ENCODE data around the gene GFOD1. TPM values are rescaled to one million over a fixed set of nuclear protein-coding genes. Genes with fewer than 3 reads are reported as not detected.
A peak's percentile ranks its signal among the peaks of the same experiment; 100 is the strongest.
"Not testable (repeated sequence)": the region's sequence is repeated elsewhere in the genome, so short reads cannot be mapped to it uniquely, and the experiment has no call there.

GFOD1 gene
- total RNA-seq, 1 donor from 2014 or later, result 2.8 TPM

- peak; percentile 31 for DNase-seq (ENCODE audit: low read depth)
Observed at GRCh38 chr6:13407709-13408695, 79.4 kb downstream of the GFOD1 start.

- no peak for DNase-seq (ENCODE audit: low read depth)
Observed at GRCh38 chr6:13407368-13407708, 80.1 kb downstream of the GFOD1 start.

DNA sequence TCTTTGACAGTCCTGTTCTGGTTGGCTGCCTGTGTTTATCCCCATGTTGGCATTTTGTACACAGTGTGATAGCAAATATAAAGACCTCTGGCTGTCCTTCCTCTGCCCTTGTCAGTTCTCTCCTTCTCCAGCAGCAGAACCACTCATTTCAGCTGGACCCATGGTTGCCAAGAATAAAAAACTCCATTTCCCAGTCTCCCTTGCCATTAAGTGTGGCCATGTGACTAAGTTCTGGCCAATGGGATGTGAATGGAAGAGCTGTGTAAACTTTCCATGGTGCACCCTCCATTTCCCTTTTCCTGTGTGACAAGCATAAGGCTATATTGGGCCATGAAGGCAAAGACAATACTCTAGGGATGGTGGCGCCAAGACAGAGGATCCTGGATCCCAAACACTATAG, 80.6 kb downstream of the GFOD1 start:
- no peak for DNase-seq (ENCODE audit: low read depth)

- DNase-seq (ENCODE audit: low read depth), result no peak
Observed at GRCh38 chr6:13405961-13406477, 81.4 kb downstream of the GFOD1 start.

DNA sequence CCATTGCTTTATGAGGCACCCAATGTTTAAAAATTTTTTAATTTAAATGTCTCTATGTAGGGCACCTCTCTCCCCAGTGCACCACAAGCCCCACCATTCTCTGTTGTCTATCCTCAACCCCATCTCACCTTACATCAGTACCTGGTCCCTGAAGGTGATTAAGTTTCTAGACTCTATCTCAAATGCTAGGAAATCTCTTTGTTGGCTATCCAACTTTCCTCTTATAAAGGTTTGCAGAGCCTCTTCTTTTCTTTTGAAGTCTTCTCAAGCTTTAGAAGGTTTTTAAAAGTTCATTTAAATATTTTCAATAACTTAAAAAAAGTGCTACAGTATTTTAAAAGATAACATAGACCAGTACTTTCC, 82.5 kb downstream of the GFOD1 start:
- DNase-seq (ENCODE audit: low read depth), result no peak

- DNase-seq (ENCODE audit: low read depth), result peak; percentile 24
Observed at GRCh38 chr6:13404228-13404891, 83.0 kb downstream of the GFOD1 start.

DNA sequence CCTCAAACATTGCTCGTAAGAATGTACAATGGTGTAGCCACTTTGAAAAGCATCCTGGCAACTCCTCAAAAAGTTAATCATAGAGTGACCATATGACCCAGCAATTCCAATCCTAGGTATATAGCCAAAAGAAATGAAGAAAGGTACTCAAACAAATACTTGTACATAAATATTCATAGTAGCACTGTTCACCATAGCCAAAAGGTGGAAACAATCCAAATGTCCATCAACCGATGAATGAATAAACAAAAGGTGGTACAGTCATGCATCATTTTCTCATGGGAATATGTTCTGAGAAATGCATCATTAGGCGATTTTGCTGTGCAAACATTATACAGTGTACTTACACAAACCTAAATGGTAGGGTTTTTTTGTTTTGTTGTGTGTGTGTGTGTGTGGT, 84.7 kb downstream of the GFOD1 start:
- no peak for DNase-seq (ENCODE audit: low read depth)

DNA sequence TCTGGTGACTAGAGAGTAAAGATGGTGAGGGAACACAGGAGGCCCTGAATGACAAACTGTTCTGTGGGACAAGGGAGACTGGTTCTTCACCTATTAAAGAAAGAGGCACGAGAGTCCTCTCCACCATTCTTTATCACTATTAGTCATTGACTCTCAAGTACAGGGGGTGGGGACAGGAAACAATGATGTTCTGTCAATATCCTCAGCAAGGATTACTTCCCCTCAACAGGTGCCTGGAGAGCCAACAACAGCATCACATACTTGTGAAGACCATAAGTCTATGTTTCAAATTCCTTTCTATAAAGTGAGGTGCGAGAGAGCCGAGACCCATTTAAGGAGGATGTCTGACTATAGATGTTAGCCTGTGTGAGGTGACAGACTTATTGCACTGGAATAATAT, 86.6 kb downstream of the GFOD1 start:
- no peak for DNase-seq (ENCODE audit: low read depth)

GRCh38 chr6:13398421-13398994, 88.9 kb downstream of the GFOD1 start:
- DNase-seq (ENCODE audit: low read depth), result no peak

GRCh38 chr6:13398069-13398381, 89.4 kb downstream of the GFOD1 start:
- DNase-seq (ENCODE audit: low read depth), result no peak

DNA sequence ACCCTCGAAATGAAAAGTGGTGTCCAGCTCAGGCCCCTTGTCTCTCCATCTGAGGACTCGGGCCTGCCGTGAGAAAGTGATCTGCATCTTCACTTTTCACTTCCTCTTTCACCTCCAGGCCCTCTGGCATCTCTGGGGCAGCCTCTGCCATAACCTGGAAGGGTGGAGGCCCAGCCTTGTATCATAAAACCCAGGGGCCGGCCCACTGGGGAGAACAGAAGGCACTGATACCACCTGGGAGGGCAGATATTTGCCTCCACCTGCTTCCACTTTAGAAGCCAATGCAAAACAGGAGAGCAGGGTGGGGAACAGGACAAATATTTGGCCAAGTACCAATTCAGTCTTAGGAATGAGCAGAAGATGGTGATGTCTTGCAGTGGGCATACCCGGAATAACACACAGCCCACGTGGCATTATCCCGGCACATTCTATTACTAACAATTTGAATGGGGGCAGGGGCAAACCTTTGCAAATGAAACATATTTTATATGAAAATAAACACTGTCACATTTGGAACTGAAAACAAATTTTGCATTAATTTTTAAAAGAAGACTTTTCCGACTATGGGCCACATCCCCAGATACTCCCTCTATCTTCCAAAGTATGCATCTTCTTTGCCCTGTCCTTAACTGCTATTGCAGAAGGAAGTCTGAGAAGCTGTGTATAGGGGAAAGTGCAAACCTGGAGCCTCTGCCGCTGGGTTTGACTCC, 89.9 kb downstream of the GFOD1 start:
- peak; percentile 19 for DNase-seq (ENCODE audit: low read depth)

DNA sequence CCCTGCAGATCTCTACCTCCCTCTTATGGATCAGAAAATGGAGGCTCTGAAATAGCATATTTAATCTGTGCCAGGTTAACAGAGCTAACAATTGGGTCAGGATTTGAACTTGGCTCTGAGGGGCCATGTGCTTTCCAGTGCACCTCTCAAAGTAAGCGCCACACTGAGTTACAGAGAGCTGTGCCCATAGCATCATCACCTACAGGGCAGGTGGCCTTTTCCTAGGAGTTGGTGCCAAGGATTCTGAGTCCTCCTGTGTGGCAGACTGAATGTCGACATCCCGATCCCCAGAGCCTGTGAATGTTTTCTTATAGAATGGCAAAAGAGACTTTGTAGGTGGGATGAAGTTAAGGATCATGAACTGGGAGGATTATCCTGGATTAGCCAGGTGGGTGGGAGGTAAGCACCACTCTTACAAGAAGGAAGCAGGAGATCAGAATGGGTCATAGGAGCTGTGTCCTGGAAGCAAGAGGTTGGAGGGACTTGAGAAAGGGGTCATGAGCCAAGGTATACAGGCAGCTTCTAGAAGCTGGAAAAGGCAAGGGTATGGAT, 91.1 kb downstream of the GFOD1 start:
- no peak for DNase-seq (ENCODE audit: low read depth)

DNA sequence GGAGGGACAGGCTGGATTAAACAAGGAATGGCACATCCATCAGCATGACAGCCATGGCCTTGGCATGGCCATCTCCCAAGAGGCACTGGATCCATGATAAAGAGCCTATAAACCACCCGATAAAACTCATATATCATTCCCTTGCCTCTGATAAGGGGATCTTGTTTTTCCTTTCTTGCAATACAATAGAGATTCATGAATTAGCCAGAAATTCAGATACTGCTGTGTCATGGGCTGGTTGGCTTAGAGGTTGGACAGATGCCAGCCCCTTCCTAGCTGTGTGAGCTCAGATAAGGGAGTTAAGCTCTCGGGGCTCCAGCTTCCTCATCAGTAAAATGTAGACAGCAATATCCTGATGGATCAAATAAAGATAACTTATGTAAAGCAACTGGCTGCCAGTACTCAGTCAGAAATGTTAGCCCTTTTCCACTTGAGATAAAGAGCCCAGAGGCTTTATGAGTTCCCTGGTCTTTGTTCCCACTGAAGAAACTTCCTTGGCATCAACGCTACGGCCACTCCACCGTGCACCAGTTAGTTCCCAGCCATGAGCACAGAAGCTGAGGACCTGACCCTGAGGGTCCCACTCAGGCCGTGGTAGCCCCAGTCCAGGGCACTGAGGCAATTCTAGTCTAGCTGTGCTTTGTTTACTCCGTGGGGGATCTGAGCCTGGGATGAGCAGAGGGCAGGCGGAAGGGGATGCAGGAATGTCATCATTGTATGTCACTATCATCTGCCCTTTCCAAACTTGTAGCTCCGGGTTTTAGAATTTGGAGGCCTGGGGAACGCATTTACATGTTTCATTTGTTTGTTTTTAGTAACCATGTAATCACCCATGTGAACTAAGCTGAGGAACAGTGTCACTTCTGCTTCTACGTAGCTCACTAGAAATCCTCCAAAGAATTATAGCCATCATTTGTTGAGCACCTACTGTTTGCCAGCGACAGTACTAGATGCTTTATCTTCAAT, 91.8 kb downstream of the GFOD1 start:
- DNase-seq (ENCODE audit: low read depth), result peak; percentile 72

- no peak for DNase-seq (ENCODE audit: low read depth)
Observed at GRCh38 chr6:13392462-13392861, 94.9 kb downstream of the GFOD1 start.

GRCh38 chr6:13391537-13391936, 95.9 kb downstream of the GFOD1 start:
- no peak for DNase-seq (ENCODE audit: low read depth)

GRCh38 chr6:13390658-13391057, 96.7 kb downstream of the GFOD1 start:
- no peak for DNase-seq (ENCODE audit: low read depth)

DNA sequence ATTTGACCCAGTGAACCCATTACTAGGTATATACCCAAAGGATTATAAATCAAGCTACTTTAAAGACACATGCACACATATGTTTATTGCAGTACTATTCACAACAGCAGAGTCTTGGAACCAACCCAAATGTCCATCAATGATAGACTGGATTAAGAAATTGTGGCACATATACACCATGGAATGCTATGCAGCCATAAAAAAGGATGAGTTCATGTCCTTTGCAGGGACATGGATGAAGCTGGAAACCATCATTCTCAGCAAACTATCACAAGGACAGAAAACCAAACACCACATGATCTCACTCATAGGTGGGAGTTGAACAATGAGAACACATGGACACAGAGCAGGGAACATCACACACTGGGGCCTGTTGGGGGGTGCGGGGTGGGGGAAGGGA, 98.2 kb downstream of the GFOD1 start:
- DNase-seq (ENCODE audit: low read depth), result not testable (repeated sequence)

DNA sequence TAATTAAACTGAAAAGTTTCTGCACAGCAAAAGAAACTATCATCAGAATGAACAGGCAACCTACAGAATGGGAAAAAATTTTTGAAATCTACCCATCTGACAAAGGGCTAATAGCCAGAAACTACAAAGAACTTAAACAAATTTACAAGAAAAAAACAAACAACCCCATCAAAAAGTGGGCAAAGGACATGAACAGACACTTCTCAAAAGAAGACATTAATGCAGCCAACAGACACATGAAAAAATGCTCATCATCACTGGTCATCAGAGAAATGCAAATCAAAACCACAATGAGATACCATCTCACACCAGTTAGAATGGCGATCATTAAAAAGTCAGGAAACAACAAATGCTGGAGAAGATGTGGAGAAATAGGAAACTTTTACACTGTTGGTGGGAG, 98.6 kb downstream of the GFOD1 start:
- not testable (repeated sequence) for DNase-seq (ENCODE audit: low read depth)

DNA sequence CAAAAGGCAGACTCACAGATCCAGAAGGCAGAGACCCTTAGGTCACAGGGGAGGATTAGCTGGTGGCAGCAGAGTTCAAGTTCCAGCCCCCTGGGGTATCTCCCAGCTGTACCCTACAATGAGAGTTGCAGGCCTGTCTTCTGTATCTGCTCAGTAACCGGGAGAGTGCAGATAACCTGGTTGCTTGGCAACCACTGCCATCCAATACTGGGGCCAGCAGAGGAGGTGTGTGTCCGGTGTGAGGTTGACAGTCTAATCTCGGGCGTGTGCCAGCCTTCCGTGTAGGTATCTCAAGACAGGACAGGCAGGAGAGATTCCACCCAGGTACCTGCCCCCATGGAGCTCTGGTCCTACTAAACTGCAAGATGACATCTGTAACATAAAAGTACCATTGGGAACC, 102.4 kb downstream of the GFOD1 start:
- DNase-seq (ENCODE audit: low read depth), result no peak

DNA sequence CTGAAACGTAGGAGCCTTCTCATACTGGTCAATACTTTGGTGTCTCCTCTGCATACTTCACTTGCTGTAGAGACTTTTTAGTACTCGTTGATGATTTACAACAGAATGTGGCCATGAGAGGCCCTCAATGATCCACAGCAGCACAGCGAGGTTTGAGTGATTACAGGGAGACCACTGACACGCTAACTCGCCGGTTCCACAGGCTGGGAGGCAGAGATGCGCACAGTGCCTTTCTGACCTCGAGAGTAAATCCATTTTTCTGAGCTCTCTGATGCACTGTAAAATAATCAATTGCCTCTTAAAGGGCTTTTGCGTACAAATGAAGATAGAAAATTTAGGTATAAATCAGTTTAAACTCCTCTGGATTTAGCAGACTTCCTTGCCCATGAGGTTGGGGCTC, 102.9 kb downstream of the GFOD1 start:
- DNase-seq (ENCODE audit: low read depth), result no peak
